GM18861 (cell line): ENCODE data around the gene PPP1R37.
"Not testable (repeated sequence)": the region's sequence is repeated elsewhere in the genome, so short reads cannot be mapped to it uniquely, and the experiment has no call there.

Experiments
- ATAC-seq: cut with Tn5 transposase; IDR thresholded peaks from one replicate; pipeline ENCODE4 v1.9.1; 2021; ENCODE audit not compliant: unreplicated experiment

The PPP1R37 gene

DNA sequence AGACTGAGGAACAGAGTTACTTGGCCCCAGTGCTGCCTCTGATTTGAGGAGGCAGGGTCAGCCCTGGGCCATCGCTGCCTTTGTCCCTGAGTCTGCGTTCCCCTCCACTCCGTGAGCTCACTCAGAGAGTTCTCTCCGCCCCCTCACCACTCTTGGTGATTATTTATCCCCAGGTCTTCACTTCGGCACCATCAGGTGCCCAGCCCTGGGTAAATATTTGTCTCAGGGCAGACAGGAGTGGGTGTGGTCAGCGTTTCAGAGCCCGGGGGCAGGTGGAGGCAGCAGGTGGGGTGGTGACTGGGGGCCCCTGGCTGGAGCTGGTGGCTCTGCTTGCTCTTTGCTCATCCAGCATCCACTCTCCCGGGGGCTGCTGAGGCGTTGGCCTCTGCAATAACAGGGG lies 20.6 kb downstream of the PPP1R37 start:
- ATAC-seq: no peak

DNA sequence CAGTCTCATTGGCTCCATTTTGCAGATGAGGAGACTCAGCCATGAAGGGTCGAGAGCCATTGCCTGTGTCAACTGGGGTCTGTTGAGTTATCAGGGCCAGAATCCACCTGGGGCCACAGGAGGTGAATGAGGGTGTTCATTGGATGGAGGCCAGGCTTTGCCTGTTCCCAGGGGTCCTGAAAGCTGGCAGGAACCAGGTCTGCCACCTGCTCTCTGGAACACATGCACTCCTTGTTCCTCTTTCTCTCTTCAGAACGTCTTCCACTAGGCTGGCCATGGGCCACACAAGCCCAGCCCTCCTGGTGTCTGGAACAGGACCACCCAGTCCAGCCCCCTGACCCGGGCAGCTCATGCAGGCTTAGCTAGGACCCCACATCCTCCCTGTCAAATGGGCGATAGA lies 21.1 kb downstream of the PPP1R37 start:
- no peak for ATAC-seq

DNA sequence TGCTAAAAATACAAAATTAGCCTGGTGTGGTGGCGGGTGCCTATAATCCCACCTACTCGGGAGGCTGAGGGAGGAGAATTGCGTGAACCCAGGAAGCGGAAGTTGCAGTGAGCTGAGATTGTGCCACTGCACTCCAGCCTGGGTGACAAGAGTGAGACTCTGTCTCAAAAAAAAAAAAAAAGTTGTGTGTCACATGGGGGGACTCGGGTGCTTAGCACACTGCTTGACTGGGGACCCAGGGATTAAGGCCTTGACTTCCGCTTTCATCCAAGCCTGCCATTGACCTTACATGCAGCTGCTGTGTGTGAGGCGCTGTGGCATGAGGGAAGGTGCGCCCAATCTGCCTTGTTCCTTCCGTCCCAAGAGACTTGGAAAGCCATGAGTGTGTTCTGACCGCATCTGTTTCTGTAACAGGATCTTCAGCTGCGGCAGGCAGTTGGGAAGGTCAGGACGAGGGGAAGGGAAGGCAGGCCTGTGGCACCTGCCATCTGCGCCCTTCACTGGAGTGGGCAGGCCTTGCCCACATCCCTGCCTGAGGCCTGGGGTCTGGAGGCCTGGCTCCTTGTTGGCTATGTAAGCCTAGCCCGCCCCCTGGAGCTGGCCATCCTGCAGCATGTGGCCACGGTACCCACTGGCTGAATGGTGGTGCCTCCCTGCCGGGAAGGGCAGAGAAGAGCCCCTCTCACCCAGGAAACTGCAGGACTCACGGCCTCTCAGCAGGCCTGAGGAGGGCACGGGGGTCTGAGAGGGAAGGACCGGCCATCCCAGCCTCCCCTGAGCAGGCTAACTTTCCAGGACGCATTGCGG lies 23.0 kb downstream of the PPP1R37 start:
- ATAC-seq: no peak

DNA sequence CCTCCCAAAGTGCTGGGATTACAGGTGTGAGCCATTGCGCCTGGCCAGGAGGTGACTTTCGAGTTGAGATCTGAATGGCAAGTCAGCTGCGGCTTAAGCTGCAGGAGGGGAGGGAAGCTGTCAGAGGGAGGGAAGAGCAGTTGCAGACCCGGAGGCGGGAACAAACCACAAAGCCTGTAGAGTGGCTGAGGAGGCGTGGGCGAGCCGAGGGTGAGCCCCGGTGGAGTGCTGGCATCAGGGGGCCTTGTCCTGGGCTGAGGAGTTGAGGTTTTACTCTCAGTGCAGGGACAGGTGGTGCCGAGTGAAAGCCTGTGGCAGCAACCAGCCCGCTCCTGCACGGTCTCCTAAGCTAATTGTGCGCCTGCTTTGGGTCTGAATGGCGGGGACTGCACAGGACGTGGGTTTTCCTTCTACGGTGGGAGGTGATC lies 24.2 kb downstream of the PPP1R37 start:
- ATAC-seq: no peak

DNA sequence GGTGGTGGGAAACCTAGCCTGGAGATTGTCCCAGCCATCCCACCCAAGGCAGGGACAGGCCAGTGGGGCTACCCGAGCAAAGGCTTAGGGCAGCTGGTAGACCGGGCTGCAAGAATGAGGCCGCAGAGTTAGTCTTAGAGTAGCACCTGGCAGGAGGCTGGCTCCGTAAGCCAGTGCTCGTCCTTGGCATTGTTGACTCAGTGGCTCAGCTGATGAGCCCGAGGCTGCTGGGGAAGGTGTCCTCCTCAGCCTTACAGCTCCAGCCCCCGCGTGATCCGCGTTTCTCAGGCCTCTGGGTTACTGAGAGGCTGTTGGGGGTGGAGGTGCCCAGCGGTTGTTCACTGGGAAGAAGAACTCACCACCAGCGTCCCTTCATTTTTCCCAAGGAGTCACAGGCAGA lies 24.7 kb downstream of the PPP1R37 start:
- ATAC-seq: no peak

DNA sequence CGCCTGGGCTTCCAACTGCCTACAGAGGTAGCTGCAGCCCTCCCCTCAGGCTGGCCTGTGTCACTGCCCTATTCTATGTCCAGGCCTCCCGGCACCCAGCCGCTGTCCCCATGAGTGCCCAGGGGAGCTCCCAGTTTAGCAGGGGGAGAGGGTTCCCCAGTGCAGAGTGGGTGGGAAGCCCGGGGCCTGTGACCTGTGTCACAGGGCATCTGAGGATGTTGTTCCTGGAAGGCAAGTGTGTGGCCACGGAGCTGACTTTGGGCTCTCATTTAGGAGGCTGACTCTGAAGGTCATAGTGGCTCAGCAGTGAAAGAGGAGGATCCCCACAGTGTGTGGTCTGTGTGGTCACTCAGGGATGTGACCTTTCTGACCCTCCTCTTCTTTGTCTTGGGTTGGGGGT lies 25.1 kb downstream of the PPP1R37 start:
- no peak for ATAC-seq

DNA sequence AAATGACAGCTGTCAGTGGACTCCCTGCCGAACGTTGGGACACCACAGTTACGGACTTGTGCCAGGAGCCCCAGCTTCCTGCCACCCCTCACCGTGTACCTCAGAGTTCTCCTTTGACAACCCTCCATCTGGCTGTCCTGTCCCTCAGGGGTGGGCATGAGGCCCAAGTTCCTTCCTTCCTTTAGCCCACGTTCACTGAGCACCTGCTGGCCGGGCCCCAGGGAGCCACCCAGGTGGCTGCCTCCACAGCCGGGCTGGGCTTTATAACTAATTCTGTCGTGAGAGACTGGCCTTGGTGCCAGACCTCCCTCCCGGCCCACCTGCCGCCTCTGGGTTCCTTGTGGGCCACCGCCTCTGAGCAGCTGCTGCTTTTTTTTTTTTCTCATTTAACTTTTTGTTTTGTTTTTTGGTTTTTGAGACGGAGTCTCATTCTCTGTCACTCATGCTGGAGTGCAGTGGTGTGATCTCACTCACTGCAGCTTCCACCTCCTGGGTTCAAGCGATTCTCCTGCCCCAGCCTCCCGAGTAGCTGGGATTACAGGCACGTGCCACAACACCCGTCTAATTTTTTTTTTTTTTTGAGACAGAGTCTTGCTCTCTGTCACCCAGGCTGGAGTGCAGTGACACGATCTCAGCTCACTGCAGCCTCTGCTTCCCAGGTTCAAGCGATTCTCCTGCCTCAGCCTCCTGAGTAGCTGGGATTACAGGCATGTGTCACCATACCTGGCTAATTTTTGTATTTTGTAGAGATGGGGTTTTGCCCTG lies 25.8 kb downstream of the PPP1R37 start:
- ATAC-seq: not testable (repeated sequence)

DNA sequence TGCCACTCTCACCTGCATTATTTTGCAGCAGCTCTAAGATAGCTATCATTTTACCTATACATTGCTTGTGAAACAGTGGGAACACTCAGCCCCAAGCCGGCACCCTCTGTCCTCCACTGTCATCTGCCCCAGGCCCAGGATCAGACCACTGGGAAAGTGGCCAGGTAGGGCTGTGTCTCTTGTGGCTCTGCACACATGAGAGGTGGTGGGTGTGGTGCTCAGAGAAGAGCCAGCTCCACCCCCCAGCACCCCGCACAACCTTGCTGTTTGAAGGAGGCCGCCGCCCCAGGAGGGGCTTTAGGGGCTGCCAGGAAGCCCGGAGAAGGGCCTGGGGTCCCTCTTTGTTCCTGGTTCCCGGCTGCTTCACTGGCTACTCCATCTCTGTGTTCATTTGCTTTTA lies 26.6 kb downstream of the PPP1R37 start:
- no peak for ATAC-seq

DNA sequence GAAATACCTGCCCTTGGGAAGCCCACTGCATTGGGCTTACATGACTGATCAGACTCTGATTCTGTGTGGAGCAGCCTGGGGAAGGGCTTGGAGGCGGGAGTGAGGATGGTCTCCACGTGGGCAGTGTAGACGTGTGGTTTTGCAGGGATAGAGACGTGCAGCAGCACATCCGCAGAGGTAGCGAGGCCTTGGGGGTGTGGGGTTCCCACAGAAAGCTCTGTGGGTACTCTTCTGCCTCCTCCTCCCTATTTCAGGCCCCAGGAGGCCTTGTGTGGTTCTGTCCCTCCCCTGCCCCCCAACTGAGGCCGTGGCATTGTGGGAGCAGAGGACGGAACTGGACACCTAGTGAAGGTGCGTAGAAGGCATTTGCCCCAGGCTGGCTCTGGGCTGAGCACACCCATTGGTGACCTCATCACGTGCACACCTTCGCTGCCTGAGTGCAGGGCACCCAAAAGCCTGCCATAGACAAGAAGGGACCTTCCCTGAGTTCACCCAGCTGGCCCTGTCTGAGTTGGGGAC lies 28.9 kb downstream of the PPP1R37 start:
- ATAC-seq: no peak

DNA sequence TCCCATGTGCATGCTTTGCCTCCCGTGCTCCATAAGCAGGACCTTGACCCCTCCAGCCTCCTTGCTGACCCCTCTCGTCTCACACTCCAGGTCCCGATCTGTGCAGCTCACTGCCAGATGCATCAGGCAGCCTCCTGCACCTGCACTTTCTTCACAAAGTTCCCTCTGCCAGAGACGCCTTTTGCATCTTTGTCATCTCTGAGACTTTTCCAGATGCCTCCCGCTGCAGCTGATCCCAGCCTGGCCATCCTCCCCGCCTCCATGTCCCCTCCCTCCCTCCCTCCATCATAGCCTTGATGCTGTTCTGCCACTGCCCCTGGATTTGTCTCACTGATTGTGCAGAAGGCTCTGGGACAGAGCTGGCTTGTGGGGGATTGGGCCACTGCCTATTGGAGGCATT lies 29.9 kb downstream of the PPP1R37 start:
- no peak for ATAC-seq

DNA sequence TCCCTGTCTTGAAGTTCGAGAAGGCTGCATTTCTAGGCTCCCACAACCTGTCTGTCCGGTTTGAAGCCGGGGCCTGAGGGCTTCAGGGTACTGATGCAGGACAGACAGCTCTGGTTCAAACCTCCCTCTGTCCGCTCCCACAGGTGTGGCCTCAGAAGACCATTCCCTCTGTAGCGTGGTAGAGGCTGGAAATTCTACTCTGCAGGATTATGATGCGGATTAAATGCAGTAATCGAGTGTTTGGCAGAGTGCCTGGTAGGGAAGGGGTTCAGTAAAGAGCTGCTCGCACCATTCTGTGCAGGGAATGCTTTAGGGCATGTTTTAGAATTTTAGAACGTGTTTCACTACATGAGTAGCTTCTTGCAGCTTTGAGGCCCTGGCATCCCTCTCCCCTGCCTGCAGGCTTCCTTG lies 30.5 kb downstream of the PPP1R37 start:
- no peak for ATAC-seq

DNA sequence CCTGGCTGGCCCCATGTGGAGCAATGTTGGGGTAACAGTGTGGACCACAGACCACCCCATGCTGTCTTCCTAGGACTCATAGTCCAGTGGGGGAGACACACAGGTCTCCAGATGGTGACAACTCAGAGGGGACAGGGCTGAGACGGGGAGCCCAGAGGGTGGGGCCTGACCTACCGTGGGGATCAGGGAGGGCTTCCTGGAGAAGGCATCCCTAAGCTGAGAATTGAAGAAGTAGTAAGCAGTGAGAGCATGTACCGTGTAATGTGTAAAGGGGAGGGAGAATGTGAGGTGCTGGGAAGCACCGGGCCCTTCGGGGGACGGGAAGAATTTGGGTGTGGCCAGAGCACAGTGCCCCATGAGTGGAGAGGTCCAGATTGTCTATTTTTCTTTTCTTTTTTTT lies 31.0 kb downstream of the PPP1R37 start:
- ATAC-seq: no peak

DNA sequence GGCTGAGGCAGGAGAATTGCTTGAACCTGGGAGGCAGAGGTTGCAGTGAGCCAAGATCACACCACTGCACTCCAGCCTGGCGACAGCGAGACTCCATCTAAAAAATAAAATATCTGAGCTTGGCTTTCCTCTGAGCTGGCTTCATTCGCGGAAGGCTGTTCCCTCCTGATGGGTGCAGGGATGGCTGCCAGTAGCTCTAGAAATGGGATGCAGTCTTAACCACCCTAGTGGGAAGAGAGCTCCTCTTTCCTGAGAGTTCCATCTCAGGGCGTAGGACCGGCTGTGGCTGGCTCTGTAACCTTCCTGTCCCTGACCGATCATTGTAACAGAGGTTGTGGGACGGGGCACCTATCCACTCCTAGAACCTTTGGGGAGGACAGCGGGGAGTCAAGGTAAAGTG lies 32.4 kb downstream of the PPP1R37 start:
- no peak for ATAC-seq

DNA sequence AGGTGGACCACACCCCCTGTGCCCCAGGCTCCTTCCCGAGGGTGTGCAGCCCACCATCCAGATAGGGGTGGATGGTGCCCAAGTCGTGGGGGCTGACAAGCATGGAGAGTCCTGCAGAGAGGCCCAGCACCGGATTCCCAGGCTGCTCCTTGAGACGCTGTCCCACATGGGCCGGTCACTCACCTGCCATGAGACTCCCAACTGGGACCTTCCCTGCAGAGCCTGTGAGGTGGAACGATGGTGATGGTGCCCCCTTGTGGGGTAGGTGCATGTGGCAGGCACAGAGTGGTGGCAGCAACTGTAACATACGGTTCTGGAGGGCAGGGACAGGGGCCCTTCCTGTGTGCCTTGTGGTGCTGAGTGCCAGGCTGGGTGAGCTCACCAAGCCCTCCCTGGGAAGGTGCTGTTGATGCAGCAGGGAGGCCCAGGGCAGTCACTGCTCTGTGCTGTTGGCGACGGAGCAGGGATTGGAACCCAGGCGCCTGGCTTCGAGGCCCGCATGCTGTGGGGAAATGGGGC lies 33.1 kb downstream of the PPP1R37 start:
- peak; percentile 55 for ATAC-seq

DNA sequence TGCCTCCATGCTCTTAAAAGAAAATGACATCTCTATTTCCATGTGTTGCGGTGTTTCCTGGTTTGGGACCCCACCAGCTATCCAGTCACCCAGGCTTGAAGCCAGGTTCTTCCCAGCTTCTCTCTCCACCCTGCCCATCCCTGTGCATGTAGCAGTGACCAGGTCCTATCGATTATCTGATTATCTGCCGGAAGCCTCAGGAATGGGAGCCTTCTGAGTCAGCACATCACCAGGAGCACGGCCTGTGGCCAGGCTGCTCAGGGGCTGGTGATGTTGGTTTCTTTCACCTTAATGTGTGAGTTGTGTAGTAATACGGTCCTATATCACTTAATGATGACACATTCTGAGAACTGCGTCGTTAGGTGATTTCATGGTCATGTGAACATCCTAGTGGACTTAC lies 33.7 kb downstream of the PPP1R37 start:
- no peak for ATAC-seq

DNA sequence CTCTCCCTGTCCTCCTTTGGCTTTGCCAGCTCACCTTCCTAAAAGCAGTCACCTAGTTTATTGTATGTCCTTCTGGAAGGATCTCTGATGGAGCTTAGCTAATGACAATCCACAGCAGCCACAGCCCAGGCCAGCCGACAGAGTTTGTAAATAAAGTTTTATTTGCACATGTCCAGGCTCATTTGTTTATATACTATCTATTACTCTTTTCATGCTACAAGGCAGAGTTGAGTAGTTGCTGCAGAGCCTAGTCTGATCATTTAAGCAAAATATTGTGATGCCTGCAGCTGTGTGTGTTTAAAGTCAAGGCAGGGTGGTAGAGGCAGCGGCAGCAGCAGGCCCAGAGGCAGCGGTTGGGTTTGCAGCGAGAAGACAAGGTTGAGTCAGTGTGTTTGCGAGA lies 35.2 kb downstream of the PPP1R37 start:
- no peak for ATAC-seq

DNA sequence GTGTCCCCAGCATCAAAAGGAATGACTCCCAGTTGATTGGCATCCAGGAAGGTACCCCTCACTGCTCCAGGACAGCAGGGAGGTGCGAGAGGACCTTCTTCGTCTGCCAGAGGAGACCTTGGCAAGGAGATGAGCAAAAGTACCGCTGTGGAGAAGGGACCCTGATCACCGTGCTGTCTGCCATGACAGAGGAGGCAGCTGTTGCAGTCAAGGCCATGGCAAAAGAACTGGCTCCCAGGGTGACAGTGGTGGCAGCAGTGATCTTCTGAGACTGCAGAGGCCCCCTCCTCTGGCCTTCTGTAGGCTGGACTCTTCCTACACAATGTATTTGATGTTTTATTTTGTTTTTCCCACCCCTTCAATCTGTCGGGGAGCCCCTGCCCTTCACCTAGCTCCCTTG lies 35.8 kb downstream of the PPP1R37 start:
- no peak for ATAC-seq

DNA sequence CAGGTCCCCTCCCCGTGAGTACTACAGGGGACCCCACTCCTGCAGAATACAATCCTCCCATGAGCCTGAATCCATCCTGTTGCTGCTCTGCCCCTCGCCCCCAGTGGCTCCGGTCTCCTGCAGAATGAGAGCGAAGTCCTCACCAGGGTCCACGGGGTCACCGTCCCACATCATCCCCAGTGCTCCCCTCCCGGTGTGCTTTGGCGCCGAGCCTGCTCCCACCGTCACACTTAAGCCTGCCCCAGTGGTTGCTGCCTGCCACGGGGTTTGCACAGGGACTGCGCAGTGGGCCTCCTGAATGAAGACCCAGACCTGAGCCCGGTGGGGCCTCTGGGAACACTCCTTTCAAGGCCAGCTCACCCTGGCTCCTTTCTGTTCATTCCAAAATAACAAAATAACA lies 37.3 kb downstream of the PPP1R37 start:
- no peak for ATAC-seq

DNA sequence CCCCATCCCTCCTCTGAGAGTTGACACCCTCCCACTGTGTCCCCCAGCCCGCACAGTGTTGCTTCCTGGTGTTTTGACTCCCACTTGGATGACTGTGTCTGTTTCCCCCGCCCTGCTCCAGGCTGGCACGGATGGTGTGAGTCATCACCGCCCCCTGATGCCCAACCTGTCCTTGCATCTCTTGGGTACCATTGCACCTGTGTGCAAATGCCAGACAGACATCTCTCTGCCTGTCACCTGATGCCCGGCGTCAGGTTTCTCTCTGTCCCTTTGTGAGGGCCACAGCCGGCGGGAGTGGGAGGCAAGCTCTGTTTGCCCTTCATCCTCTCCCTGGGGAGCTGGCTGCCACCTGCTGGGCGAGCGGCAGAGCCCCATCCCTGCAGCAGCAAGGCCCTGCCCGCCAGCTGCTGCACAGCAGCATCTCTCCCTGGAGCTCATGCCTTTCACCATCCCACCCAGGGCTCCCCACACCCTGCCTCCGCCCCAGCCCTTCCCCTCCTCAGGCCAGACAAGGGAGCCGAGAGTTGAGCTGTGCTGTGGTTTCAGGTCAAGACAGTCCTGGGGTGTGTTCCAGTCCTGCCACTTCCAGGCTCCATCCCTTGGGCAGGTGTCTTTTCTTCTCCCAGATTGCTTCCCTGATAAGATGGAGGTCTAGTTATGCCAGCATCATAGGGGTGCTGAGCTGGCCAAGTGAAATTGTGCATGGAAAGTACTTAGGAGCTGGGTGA lies 38.1 kb downstream of the PPP1R37 start:
- ATAC-seq: no peak

DNA sequence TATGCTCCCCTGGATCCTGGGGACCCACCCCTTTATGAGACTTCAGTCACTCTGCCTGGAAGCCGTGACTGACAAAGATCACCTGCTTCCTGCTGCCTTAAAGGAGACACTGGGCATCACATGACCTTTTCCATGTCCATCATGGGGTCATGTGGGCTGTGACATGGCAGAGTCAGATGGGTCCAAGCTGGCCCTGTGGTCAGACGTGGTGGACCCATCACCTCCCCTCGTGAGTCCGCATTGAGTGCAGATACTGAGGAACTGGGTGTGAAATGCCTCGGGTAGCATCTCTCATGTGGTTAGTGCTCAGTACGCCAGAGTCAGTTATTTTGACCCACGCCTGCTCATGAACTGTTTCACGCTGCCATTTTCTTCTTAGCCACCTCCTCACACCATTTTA lies 40.7 kb downstream of the PPP1R37 start:
- ATAC-seq: no peak

DNA sequence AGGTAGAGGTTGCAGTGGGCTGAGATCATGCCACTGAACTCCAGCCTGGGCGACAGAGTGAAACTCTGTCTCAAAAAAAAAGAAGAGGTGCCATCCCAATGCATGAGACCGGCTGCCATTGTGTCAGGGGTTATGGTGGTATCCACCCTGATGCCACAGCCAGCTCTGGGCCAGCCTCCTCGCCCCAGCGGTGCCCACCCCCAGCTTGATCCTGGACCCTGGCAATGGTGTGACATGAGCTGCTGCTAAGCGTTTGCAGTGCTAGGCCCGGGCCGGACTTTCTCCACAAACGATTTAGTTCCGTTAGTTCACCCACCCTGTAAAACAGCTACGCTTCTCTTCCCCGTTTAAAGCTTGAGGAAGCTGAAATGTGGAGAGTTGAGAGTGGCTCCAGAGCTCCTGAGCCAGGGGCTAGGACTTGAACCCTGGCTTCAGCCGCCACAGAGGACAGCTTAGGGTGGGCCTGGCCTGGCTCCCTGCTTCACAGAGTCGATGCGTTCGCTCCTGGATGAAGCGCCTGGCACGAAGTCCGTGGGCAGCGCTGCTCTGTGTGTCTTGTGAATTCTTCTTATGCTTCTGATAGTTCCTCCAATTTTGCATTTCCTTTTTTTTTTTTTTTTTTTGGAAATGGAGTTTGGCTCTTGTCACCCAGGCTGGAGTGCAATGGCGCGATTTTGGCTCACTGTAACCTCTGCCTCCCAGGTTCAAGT lies 42.4 kb downstream of the PPP1R37 start:
- ATAC-seq: no peak
